ENCODE data around the gene OR1F1. TPM values are rescaled to one million over a fixed set of nuclear protein-coding genes. Genes with fewer than 3 reads are reported as not detected.

OR1F1 gene
- total and polyA plus RNA-seq, 9 of the 15 experiments (the other 6 are each of a cell fraction or from before 2014, with no cell fraction given): 0.15 to 0.61 (median 0.35) TPM; not detected in 3

DNA sequence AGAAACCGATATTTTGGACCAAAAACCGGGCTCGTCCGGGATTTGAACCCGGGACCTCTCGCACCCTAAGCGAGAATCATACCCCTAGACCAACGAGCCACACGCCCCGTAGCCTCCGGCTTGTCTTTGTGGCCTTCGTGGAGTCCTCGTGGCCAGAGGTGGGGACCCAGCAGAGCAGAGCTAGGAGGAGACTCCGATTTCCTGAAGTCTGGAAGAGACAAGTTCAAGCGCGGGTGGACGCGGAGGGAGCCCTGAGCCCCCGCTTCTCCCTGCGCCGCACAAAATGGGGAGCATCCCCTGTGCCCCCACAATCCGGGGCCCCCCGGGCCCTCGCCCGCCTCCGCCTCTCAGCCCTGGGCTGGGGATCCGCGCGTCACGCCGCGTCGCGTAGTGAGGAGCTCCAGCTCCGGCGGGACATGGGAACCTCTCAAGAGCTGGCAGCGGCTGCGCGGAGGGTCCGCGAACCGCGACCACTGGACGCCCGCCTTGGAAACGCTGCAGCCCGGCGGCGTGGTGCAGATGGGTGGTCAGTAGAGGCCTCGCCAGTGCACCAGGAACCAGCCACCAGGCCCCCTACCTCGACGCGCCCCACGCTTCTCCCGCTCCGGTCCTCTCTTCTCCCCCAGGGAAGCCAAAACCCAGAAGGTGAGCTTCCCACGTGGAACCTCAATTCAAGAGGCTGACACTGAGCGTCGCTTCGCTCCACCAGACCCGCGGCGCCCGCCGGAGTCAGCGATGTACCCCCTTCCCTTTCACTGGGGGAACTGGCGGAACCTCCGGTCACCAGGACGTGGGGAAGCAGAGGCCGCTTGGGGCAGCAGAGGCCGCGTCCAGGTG, 5.2 kb upstream of the OR1F1 start (continued):
- TF ChIP-seq, protein P1, sequence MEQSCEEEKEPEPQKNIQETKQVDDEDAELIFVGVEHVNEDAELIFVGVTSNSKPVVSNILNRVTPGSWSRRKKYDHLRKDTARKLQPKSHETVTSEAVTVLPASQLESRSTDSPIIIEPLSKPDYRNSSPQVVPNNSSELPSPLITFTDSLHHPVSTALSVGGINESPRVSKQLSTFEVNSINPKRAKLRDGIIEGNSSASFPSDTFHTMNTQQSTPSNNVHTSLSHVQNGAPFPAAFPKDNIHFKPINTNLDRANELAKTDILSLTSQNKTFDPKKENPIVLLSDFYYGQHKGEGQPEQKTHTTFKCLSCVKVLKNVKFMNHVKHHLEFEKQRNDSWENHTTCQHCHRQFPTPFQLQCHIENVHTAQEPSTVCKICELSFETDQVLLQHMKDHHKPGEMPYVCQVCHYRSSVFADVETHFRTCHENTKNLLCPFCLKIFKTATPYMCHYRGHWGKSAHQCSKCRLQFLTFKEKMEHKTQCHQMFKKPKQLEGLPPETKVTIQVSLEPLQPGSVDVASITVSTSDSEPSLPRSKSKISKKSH (CRISPR knock-in tag; IDR thresholded peaks at IDR 0.05): no peak
- TF ChIP-seq CBFB (CRISPR knock-in tag; IDR thresholded peaks at IDR 0.05) (peak; percentile 81), HOXB6 (CRISPR knock-in tag; IDR thresholded peaks at IDR 0.05; ENCODE audit: borderline replicate concordance) (no peak), FOXK2 (conservative IDR thresholded peaks at IDR 0.05 in 1 of 2, IDR thresholded peaks at IDR 0.05 in 1 of 2; ENCODE audit: low read depth in 2 of 2) (no peak), HNRNPK (IDR thresholded peaks at IDR 0.05; ENCODE audit: low read depth, low read length, poor library complexity, severe bottlenecking) (no peak), PTBP1 (IDR thresholded peaks at IDR 0.05; ENCODE audit: low read depth, low read length) (no peak), ETV5 (CRISPR knock-in tag; IDR thresholded peaks at IDR 0.05; ENCODE audit: low read depth) (peak; percentile 70; the same call in 1 of the 2 replicates), ZNF668 (CRISPR knock-in tag; IDR thresholded peaks at IDR 0.05) (no peak), MYC (IDR thresholded peaks at IDR 0.05; ENCODE audit: low read depth, low read length) (peak; percentile 58), MYC (CRISPR knock-in tag; IDR thresholded peaks at IDR 0.05; ENCODE audit: borderline replicate concordance, low read depth) (no peak), GABPA (tag; conservative IDR thresholded peaks at IDR 0.05; ENCODE audit: low read depth) (no peak), PHF20 (IDR thresholded peaks at IDR 0.05; ENCODE audit: partially characterized antibody) (peak; percentile 35), PHF8 (IDR thresholded peaks at IDR 0.05; ENCODE audit: borderline replicate concordance, low read length) (peak; percentile 50; the same call in 1 of the 2 replicates), XRCC5 (IDR thresholded peaks at IDR 0.05; ENCODE audit: low read depth, low read length) (no peak)
- TF ChIP-seq, protein P2, sequence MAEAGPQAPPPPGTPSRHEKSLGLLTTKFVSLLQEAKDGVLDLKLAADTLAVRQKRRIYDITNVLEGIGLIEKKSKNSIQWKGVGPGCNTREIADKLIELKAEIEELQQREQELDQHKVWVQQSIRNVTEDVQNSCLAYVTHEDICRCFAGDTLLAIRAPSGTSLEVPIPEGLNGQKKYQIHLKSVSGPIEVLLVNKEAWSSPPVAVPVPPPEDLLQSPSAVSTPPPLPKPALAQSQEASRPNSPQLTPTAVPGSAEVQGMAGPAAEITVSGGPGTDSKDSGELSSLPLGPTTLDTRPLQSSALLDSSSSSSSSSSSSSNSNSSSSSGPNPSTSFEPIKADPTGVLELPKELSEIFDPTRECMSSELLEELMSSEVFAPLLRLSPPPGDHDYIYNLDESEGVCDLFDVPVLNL (CRISPR knock-in tag; IDR thresholded peaks at IDR 0.05; ENCODE audit: low read depth): no peak
- TF ChIP-seq, protein P3, sequence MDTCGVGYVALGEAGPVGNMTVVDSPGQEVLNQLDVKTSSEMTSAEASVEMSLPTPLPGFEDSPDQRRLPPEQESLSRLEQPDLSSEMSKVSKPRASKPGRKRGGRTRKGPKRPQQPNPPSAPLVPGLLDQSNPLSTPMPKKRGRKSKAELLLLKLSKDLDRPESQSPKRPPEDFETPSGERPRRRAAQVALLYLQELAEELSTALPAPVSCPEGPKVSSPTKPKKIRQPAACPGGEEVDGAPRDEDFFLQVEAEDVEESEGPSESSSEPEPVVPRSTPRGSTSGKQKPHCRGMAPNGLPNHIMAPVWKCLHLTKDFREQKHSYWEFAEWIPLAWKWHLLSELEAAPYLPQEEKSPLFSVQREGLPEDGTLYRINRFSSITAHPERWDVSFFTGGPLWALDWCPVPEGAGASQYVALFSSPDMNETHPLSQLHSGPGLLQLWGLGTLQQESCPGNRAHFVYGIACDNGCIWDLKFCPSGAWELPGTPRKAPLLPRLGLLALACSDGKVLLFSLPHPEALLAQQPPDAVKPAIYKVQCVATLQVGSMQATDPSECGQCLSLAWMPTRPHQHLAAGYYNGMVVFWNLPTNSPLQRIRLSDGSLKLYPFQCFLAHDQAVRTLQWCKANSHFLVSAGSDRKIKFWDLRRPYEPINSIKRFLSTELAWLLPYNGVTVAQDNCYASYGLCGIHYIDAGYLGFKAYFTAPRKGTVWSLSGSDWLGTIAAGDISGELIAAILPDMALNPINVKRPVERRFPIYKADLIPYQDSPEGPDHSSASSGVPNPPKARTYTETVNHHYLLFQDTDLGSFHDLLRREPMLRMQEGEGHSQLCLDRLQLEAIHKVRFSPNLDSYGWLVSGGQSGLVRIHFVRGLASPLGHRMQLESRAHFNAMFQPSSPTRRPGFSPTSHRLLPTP (IDR thresholded peaks at IDR 0.05; ENCODE audit: borderline replicate concordance, extremely low read depth, insufficient read length): peak; percentile 86
- TF ChIP-seq, protein P4, sequence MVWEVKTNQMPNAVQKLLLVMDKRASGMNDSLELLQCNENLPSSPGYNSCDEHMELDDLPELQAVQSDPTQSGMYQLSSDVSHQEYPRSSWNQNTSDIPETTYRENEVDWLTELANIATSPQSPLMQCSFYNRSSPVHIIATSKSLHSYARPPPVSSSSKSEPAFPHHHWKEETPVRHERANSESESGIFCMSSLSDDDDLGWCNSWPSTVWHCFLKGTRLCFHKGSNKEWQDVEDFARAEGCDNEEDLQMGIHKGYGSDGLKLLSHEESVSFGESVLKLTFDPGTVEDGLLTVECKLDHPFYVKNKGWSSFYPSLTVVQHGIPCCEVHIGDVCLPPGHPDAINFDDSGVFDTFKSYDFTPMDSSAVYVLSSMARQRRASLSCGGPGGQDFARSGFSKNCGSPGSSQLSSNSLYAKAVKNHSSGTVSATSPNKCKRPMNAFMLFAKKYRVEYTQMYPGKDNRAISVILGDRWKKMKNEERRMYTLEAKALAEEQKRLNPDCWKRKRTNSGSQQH (CRISPR knock-in tag; IDR thresholded peaks at IDR 0.05): no peak
- TF ChIP-seq, protein P5, sequence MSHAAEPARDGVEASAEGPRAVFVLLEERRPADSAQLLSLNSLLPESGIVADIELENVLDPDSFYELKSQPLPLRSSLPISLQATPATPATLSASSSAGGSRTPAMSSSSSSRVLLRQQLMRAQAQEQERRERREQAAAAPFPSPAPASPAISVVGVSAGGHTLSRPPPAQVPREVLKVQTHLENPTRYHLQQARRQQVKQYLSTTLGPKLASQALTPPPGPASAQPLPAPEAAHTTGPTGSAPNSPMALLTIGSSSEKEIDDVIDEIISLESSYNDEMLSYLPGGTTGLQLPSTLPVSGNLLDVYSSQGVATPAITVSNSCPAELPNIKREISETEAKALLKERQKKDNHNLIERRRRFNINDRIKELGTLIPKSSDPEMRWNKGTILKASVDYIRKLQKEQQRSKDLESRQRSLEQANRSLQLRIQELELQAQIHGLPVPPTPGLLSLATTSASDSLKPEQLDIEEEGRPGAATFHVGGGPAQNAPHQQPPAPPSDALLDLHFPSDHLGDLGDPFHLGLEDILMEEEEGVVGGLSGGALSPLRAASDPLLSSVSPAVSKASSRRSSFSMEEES (CRISPR knock-in tag; IDR thresholded peaks at IDR 0.05): no peak
